Stimulated activated CD8-positive, alpha-beta memory T cell treated with anti-CD3 and anti-CD28 coated beads, Interleukin-2, amount 100 ng/mL, for 48 hours (primary cell): ENCODE data around the gene LMBRD1.

Experiments
- DNase-seq, 2 donors: peaks; one replicate each; pipeline ENCODE4 v3.0.0-alpha.2; 2020; ENCODE audit warnings: low read depth in 2 of 2

LMBRD1 gene

DNA sequence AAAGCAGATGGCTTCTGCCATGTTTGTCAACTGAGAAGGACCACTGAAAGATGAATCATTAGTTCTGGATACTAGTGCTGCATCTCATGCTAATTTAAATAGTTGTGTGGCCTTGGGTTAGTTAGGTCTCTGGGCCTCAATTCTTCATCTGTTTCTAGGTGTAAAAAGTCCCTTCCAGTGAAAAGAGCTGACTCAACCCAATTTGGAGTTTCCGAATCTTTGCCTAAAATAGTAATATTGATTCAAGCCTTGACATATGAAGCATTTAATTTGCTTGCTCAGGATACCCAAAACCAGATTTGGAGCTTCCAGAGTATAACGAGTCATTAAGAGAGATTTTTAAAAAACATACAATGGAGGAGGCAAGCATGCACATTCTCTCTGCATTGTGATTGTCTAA is 163.9 kb downstream of the LMBRD1 start:
- DNase-seq: no peak

DNA sequence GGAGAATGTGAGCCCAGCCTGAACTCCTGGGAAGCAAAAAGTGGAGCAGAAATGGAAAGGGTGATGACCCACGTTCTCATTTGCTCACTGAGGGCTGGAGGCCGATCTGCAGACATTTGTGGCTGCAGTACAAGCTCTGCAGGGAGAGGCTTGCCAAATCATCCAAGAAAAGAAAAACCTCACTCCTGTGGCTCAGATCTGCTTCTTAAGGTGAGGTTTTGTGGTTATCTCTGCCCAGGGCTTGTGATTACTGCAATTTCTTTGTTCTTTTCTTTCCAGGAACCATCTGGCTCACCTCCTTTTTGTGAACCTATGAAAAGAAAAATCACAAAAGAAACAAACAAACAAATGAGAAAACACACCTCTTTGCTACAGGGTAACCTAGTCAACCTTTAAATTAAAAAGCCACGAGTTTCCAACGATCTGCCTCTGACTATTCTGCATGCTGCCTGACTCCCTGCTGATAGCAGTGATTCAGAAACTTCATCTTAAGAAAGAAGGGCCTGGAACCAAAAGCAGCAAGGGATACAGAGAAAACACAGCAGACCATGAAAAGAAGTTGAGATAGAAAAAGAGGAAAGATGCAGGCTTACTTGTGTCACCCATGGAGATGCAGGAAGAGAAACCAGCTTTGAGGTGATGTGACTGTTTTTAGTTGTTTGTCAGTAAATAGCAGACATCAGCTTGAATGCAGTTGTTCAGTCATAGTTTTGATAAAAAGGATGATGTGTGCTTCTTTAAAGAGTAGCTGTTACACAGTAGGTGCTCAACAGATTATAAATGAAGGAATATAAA is 165.1 kb downstream of the LMBRD1 start:
- no peak for DNase-seq

DNA sequence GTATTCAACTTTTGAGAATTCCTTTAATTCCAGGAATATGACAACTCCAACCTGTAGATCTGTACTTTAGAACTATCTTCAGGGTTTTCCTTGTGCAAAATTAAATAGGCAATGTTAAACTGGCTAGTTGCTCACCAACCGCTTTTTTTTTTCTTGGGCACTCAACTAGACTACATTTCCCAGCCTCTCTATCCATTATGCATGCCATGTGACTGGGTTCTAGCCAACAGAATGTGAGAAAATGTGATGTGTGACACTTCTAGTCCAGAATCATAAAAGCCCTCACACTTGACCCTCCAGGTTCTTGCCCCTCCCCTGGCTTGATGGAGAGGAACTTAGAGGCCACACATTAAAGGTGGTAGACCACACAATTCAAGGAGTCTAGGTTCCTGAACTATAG is 166.0 kb downstream of the LMBRD1 start:
- no peak for DNase-seq

DNA sequence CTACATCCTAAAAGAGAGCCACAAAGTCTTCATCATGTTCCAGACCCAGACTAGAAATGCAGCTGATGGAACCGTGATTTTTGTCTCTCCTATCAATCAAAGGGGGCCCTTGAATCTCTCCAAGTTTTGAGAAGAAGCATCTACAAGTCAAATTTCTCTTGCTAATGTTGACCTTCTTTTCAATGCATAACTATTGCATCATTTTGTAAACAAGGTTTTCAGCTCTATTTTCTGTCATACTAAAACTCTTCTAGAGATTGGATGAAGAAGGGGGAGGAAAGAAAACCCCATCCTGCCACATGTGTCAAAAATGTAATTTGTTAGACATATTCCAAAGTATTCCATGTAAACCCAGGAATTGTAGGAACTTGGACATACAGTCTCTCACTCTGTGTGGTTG is 169.2 kb downstream of the LMBRD1 start:
- DNase-seq: no peak

DNA sequence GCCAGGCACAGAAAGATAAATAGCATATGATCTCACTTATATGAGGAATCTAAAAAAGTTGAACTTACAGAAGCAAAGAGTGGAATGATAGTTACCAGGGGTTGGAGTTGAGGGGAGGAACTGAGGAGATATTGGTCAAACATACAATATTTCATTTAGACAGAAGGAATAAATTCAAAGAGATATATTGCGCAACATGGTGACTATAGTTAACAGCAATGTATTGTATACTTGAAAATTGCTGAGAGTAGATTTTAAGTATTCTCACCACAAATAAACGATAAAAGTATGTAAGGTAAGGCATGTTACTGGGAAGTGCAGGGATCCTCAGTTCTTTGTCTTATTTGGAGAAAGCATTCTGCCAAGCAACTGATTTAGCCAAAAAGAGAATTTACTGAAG is 171.9 kb downstream of the LMBRD1 start:
- no peak for DNase-seq
